Uterus (tissue), 2 donors: ENCODE measurements around the gene RTP3.

Experiments used
- CTCF ChIP-seq, 4 experiments: fragments of 200-600 bp in 2 of 4; fragments of 450-650 bp in 2 of 4; sonication (generic) in 2 of 4; IDR thresholded peaks; one replicate each; pipeline ENCODE4 v1.5.1; 2016 to 2019; ENCODE audit warnings: antibody characterized with exemption in 4 of 4, mild to moderate bottlenecking in 2 of 4, moderate library complexity in 1 of 4
- POLR2A ChIP-seq, 2 donors: fragments of 450-650 bp; IDR thresholded peaks; one replicate each; pipeline ENCODE4 v1.6.1; 2016; ENCODE audit warnings: antibody characterized with exemption in 2 of 2, mild to moderate bottlenecking in 1 of 2, moderate library complexity in 1 of 2

GRCh38 chr3:46509661-46510187 lies 11.9 kb downstream of the RTP3 start:
- no peak for TF ChIP-seq POLR2A (IDR thresholded peaks at IDR 0.05)
- TF ChIP-seq CTCF (IDR thresholded peaks at IDR 0.05): no peak
